HL-60 (cell line): ENCODE results near the gene KLF1.

Experiments
- DNase-seq, 2 experiments: peaks; one replicate each; pipeline ENCODE4 v3.0.0-alpha.2; 2010 to 2020; ENCODE audit warnings: low read depth in 1 of 2, low spot score in 1 of 2
- H3K27ac ChIP-seq: fragments of 250-450 bp; sonication (Bioruptor Pico); replicated peaks from 2 replicates; pipeline ENCODE4 v1.5.1; 2020; ENCODE audit warnings: mild to moderate bottlenecking, moderate library complexity
- H3K27me3 ChIP-seq: fragments of 250-450 bp; sonication (Bioruptor Pico); 2 replicates; pipeline ENCODE4 v1.5.1; 2021; ENCODE audit warnings: mild to moderate bottlenecking, moderate library complexity; ENCODE audit not compliant: insufficient read depth, poor library complexity, severe bottlenecking
- H3K4me3 ChIP-seq: replicated peaks from 2 replicates; pipeline ENCODE4 v1.5.1; 2011; ENCODE audit warnings: mild to moderate bottlenecking, control low read depth, low read length; ENCODE audit not compliant: insufficient read depth
- CTCF ChIP-seq: IDR thresholded peaks from one replicate; pipeline ENCODE4 v1.5.1; 2011; ENCODE audit warnings: low read length, control low read depth, inconsistent platforms; ENCODE audit not compliant: insufficient read depth
- GABPA ChIP-seq: IDR thresholded peaks from 2 replicates; pipeline ENCODE4 v1.6.1; 2012; ENCODE audit warnings: low read depth
- POLR2AphosphoS5 ChIP-seq: IDR thresholded peaks from 2 replicates; pipeline ENCODE4 v1.6.1; 2012; ENCODE audit warnings: low read depth
- REST ChIP-seq: IDR thresholded peaks from 2 replicates; pipeline ENCODE4 v1.6.1; 2012; ENCODE audit warnings: low read depth; ENCODE audit not compliant: insufficient replicate concordance
- SPI1 ChIP-seq: IDR thresholded peaks from 2 replicates; pipeline ENCODE4 v1.6.1; 2012; ENCODE audit warnings: low read depth, mild to moderate bottlenecking, borderline replicate concordance

The KLF1 gene

GRCh38 chr19:12881172-12881808 lies 5.7 kb downstream of the KLF1 start, which contains the start of gene DNASE2:
Gene DNASE2, minus strand, starts transcription at chr19:12881449. Its CDS starts 74 bp downstream, at chr19:12881375.
- peak within 1 kb of the TSS; percentile 32 for H3K4me3 ChIP-seq
- no peaks in the 10 kb centered on the region for H3K27me3 ChIP-seq
- peak; percentile 95 for TF ChIP-seq SPI1
- TF ChIP-seq REST, result no peak
- TF ChIP-seq CTCF, result no peak
- TF ChIP-seq POLR2AphosphoS5, result peak; percentile 59
- no peak for TF ChIP-seq GABPA
- peak within 1 kb of the TSS; percentile 66 for H3K27ac ChIP-seq
- DNase-seq, result peak; percentile 95 to 97

- TF ChIP-seq REST (no peak), GABPA (no peak), POLR2AphosphoS5 (no peak), SPI1 (no peak), CTCF (no peak)
- Histone ChIP-seq H3K4me3 (peak overlapping the region; percentile 32), H3K27ac (peak overlapping the region; percentile 66), H3K27me3 (no peaks in the 10 kb centered on the region)
- DNase-seq, result no peak
These were observed 6.3 kb downstream of the KLF1 start for GRCh38 chr19:12880551-12881171.

GRCh38 chr19:12875086-12875485 lies 11.9 kb downstream of the KLF1 start:
- DNase-seq, result no peak
- TF ChIP-seq SPI1 (no peak), GABPA (no peak), CTCF (no peak), REST (no peak), POLR2AphosphoS5 (no peak)
- Histone ChIP-seq H3K27ac (no peak overlapping the region), H3K4me3 (no peak overlapping the region), H3K27me3 (no peaks in the 10 kb centered on the region)
